ENCODE measurements around the gene GPC3. TPM values are rescaled to one million over a fixed set of nuclear protein-coding genes. Genes with fewer than 3 reads are reported as not detected.

Gene GPC3
- total RNA-seq, 1 donor: not detected

GRCh38 chrX:133660281-133660680, 325.1 kb downstream of the GPC3 start:
- H3K4me3 ChIP-seq (ENCODE audit: low read depth, low read length): no peak overlapping the region
- DNase-seq (ENCODE audit: low read depth): peak; percentile 47
- no peak for TF ChIP-seq CTCF (IDR thresholded peaks at IDR 0.05; ENCODE audit: insufficient read depth, low read length)

GRCh38 chrX:133658293-133658911, 327.0 kb downstream of the GPC3 start:
- H3K4me3 ChIP-seq (ENCODE audit: low read depth, low read length): no peak overlapping the region
- DNase-seq (ENCODE audit: low read depth): no peak
- no peak for TF ChIP-seq CTCF (IDR thresholded peaks at IDR 0.05; ENCODE audit: insufficient read depth, low read length)

GRCh38 chrX:133655275-133656265, 329.8 kb downstream of the GPC3 start:
- TF ChIP-seq CTCF (IDR thresholded peaks at IDR 0.05; ENCODE audit: insufficient read depth, low read length): no peak
- no peak overlapping the region for H3K4me3 ChIP-seq (ENCODE audit: low read depth, low read length)
- DNase-seq (ENCODE audit: low read depth): peak; percentile 12

GRCh38 chrX:133654811-133655210, 330.6 kb downstream of the GPC3 start:
- H3K4me3 ChIP-seq (ENCODE audit: low read depth, low read length): no peak overlapping the region
- peak; percentile 38 for DNase-seq (ENCODE audit: low read depth)

GRCh38 chrX:133653358-133653757, 332.0 kb downstream of the GPC3 start:
- DNase-seq (ENCODE audit: low read depth): no peak
- no peak for TF ChIP-seq CTCF (IDR thresholded peaks at IDR 0.05; ENCODE audit: insufficient read depth, low read length)
- no peak overlapping the region for H3K4me3 ChIP-seq (ENCODE audit: low read depth, low read length)

More at GRCh38 chrX:133654811-133655210, 330.6 kb downstream of the GPC3 start:
- no peak for TF ChIP-seq CTCF (IDR thresholded peaks at IDR 0.05; ENCODE audit: insufficient read depth, low read length)

GRCh38 chrX:133652185-133652584, 333.2 kb downstream of the GPC3 start:
- H3K4me3 ChIP-seq (ENCODE audit: low read depth, low read length): no peak overlapping the region
- TF ChIP-seq CTCF (IDR thresholded peaks at IDR 0.05; ENCODE audit: insufficient read depth, low read length): no peak
- no peak for DNase-seq (ENCODE audit: low read depth)

All from fibroblast of the aortic adventitia (primary cell).